ENCODE results near the gene PGLYRP1.

DNA sequence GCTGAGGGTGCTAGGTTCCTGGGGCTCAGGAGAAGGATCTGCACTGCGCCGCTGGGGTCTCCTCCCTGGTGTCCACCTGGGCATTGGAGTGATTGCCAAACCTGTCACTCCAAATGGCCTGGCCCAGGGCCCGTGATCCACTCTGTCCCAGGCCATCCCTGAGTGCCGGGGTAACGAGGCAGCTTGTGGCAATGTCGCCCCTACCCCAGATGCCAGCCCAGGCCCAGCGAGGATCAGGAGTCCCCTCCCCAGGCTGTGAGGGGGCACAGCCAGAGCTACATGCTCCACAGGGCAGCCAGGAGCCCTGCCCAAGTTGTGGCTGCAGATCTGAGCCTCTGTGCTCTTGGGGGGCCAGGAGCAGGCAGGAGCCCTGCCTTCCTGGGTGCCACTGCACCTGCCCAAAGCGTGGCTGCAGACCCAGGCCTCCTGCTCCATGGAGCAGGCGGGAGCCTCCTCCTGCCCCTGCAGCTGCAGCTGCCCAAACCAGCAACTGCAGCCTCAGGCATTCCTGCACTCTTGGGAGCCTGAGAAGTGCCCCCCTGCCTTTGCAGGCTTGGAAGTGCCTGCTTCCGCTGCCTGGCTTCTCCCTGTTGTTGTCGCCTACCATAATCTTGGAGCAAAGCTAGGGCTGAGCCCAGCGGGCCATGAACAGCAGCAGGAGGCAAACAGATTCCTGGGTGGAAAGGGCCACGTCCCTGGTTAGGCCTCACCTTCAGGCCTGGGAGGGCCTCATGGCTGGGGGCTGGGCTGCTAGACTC, 13.3 kb upstream of the PGLYRP1 start:
- TF ChIP-seq, protein P1, sequence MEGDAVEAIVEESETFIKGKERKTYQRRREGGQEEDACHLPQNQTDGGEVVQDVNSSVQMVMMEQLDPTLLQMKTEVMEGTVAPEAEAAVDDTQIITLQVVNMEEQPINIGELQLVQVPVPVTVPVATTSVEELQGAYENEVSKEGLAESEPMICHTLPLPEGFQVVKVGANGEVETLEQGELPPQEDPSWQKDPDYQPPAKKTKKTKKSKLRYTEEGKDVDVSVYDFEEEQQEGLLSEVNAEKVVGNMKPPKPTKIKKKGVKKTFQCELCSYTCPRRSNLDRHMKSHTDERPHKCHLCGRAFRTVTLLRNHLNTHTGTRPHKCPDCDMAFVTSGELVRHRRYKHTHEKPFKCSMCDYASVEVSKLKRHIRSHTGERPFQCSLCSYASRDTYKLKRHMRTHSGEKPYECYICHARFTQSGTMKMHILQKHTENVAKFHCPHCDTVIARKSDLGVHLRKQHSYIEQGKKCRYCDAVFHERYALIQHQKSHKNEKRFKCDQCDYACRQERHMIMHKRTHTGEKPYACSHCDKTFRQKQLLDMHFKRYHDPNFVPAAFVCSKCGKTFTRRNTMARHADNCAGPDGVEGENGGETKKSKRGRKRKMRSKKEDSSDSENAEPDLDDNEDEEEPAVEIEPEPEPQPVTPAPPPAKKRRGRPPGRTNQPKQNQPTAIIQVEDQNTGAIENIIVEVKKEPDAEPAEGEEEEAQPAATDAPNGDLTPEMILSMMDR (IDR thresholded peaks at IDR 0.05; ENCODE audit: low read depth, low read length, poor library complexity, severe bottlenecking) = no peak
- TF ChIP-seq EZH2phosphoT487 (IDR thresholded peaks at IDR 0.05; ENCODE audit: borderline replicate concordance, low read length) = no peak

Measured in DOHH2 (cell line).